GM18909 (cell line): ENCODE measurements around the gene CECR2.
"Not testable (repeated sequence)": the region's sequence is repeated elsewhere in the genome, so short reads cannot be mapped to it uniquely, and the experiment has no call there.

Source experiments
- ATAC-seq: cut with Tn5 transposase; IDR thresholded peaks from one replicate; pipeline ENCODE4 v1.9.1; 2021; ENCODE audit warnings: mild to moderate bottlenecking; ENCODE audit not compliant: unreplicated experiment, poor library complexity

CECR2 gene

GRCh38 chr22:17491090-17491640 lies 121.9 kb downstream of the CECR2 start:
- no peak for ATAC-seq

GRCh38 chr22:17492247-17492646 lies 123.0 kb downstream of the CECR2 start:
- ATAC-seq, result no peak

GRCh38 chr22:17493419-17493981 lies 124.2 kb downstream of the CECR2 start:
- no peak for ATAC-seq

DNA sequence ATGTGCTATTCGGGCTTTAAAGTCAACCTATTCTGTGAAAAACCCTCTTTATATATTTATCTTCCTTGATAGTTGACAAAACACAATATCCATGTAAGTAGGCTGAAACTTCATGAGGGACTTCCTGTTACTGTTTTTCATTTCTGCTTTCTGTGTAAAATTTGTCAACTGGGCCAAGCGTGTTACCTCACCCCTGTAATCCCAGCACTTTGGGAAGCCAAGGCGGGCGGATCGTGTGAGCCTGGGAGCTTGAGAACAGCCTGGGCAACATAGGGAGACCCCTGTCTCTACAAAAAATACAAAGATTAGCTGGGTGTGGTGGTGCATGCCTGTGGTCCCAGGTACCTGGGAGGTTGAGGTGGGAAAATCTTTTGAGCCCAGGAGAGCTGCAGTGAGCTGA lies 127.6 kb downstream of the CECR2 start:
- no peak for ATAC-seq

DNA sequence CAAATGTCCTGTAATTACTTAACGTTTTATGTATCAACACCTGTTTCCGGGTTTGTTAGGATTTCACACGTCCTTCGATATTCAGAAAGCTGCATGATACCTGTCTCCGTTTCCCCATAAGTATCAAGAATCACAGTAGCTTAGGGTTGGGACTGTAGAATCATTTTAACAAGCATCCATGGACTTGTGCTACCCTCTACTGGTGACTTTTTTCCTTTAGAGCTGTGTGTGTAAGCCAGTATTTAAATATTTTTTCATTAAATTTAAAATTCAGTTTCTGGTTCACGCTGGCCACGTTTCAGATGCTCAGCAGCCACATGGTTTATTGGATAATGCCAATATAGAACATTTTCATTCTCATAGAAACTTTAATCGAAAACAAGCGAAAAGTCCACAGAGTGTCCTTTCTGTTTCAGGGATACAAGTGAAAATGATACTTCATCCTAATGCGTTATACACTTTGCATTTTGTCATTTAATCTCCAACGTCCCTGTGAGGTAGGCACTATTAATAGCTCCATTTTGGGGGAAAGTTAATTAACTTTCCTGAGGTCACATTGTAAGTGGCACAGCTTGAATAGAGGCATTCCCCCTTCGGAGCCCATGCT lies 132.5 kb downstream of the CECR2 start:
- no peak for ATAC-seq

DNA sequence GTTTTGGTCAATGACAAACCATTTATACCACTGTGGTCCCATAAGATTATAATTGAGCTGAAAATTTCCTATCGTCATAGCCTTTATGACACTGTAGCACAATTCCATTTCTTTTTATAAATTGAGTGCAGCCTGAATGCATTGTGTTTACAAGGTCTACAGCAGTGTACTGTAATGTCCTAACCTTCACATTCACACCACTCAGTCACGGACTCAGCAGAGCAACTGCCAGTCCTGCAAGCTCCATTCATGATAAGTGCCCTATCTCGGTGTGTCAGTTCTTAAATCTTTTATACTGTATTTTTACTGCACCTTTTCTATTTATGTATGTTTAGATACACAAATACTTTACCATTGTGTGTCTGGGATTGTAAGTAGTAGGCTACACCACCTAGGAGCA lies 138.8 kb downstream of the CECR2 start:
- ATAC-seq, result no peak

GRCh38 chr22:17512960-17513359 lies 143.7 kb downstream of the CECR2 start:
- ATAC-seq, result no peak

DNA sequence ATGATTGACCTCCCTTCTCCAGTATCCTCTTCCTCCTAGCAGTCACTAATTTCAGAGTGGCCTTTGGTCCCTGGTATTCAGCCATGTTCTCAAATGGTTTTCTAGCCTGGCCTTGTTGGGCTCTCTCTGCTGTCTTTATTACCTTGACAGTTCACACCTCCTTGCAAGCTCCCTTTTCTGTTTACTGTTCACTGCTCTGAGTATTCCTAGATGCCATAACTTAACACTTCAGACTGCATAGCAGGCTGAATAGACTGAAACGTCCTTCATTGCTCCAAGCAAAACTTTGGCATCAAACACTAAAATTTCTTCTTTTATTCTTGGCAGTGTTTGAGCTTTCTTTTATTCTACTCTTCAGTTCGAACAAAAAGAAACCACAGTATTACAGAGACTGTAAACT lies 144.4 kb downstream of the CECR2 start:
- ATAC-seq, result no peak

- ATAC-seq, result no peak
These were observed 144.8 kb downstream of the CECR2 start for GRCh38 chr22:17514084-17514483.

DNA sequence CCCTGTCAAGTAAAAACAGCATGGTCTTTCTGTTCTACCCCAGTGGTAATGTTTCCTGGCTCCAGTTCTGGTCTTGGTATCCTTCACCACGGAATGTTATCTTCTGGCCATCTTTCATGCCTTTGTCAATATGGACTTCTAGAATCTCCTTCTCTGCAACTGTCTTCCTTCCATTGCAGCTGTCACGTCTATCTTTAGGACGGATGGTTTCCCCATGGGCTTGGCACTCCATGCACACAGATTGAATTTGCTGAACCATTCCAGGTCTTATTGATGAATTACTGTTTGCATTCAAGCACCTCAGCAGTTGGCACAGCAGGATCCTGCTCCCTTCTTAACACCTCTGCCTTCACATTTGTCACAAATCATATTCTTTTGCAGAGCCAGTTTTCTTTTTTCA lies 149.1 kb downstream of the CECR2 start:
- ATAC-seq, result no peak

DNA sequence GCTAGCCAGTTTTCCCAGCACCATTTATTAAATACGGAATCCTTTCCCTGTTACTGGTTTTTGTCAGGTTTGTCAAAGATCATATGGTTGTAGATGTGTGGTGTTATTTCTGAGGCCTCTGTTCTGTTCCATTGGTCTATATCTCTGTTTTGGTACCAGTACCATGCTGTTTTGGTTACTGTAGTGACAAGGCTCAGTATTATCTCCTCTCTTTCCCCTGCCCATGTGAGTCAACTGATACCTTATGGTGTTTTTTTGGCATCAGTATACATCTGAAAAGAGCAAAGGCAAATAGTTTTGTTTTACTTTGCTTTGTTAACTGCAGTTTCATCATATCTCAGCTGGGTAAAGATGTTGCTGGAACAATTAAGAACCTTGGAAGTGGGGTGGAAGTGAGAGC lies 152.7 kb downstream of the CECR2 start:
- not testable (repeated sequence) for ATAC-seq

- ATAC-seq, result no peak
These were observed 154.7 kb downstream of the CECR2 start for GRCh38 chr22:17523925-17524324.

- no peak for ATAC-seq
These were observed 167.0 kb downstream of the CECR2 start for GRCh38 chr22:17536269-17536668.

DNA sequence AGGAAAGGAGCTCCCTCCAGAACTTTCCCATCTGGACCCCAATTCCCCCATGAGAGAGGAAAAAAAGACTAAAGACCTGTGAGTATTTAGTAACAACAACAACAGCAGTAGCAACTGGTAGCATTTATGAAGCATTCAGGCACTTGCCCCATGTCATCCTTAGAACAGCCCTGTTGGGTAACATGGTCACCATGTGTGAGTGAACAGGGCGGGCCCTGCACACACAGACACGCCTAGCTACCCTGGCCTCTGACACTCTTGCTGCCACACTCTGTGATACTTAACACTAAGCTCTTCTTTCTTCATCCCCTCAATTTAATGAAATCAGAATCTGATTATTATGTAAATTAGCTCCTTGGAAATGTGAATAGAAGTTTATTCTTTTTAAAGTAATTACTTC lies 167.9 kb downstream of the CECR2 start:
- no peak for ATAC-seq

GRCh38 chr22:17540481-17540880 lies 171.2 kb downstream of the CECR2 start:
- no peak for ATAC-seq

- ATAC-seq, result no peak
These were observed 172.2 kb downstream of the CECR2 start for GRCh38 chr22:17541476-17541875.

DNA sequence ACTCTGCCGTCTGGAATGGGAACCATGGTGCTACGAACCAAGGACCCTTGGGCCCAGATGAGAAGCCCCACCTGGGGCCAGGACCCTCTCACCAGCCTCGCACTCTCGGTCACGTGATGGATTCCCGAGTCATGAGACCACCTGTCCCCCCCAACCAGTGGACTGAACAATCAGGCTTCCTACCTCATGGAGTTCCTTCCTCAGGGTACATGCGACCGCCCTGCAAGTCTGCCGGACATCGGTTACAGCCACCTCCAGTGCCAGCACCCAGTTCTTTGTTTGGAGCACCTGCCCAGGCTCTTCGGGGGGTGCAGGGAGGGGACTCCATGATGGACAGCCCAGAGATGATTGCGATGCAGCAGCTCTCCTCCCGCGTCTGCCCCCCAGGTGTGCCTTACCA lies 173.2 kb downstream of the CECR2 start:
- no peak for ATAC-seq

GRCh38 chr22:17548010-17548755 lies 178.9 kb downstream of the CECR2 start:
- ATAC-seq, result no peak

- no peak for ATAC-seq
These were observed 179.4 kb downstream of the CECR2 start for GRCh38 chr22:17548756-17549035.

DNA sequence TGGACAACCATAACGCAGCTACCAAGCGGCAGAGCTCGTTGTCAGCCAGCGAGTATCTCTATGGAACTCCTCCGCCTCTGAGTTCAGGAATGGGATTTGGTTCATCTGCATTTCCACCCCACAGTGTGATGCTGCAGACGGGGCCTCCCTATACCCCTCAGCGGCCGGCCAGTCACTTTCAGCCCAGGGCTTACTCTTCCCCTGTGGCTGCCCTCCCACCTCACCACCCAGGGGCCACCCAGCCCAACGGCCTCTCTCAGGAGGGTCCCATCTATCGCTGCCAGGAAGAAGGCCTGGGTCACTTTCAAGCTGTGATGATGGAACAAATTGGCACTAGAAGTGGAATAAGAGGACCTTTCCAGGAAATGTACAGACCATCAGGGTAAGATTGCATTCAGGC lies 179.9 kb downstream of the CECR2 start:
- ATAC-seq, result no peak

GRCh38 chr22:17549655-17550054 lies 180.4 kb downstream of the CECR2 start:
- ATAC-seq, result no peak

DNA sequence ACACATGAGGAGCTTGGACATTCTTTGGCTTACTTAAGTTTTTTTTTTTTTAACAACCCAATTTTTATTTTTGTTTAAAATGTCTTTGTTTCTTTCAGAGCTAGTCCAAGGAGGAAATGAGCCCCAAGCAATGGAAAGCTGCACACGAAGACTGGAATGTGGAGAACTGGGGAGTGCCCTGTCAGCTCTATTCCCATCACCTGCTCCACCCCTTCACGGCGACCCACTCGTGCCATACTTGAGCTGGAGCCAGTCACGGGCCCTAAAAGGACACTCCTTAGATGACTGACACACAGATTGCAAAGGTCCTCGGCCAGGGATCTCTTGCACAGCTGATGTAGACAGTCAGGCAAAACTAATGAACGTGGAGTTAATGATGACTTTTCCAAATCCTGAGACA lies 183.5 kb downstream of the CECR2 start:
- ATAC-seq, result no peak
